ENCODE results near the gene RAB8A. TPM values are rescaled to one million over a fixed set of nuclear protein-coding genes. Genes with fewer than 3 reads are reported as not detected.
"Not testable (repeated sequence)": the region's sequence is repeated elsewhere in the genome, so short reads cannot be mapped to it uniquely, and the experiment has no call there.

Gene RAB8A
- total RNA-seq, 1 experiment from 2014 or later = 126 TPM

DNA sequence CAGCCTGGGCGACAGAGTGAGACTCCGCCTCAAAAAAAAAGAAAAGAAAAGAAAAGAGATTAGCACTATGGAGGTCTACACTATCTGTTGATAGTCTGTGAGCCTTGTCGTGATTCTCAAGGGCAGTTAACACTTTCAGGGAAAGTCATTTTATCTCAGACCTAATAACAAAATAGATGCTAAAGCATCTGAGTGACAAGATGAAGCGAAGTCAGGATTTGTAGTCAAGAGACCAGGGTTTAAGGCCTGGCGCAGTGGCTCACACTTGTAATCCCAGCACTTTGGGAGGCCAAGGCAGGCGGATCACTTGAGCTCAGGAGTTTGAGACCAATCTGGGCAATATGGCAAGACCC is 13.3 kb upstream of the RAB8A start:
- ChIA-PET CTCF (no interaction called here), POLR2A (ENCODE audit: low non-redundant PET) (interaction anchor here (0.6 kb wide), 1 partner anchor 58 kb away, joined by 10 read pairs; no protein-coding TSS in a partner anchor)
- H3K27ac ChIP-seq (ENCODE audit: low read depth, low read length, poor library complexity, severe bottlenecking) = no peak overlapping the region
- BruUV-seq (replicated peaks) = no TSS peak
- H3K9me3 ChIP-seq (ENCODE audit: low read depth, low read length, poor library complexity, severe bottlenecking) = no peaks in the 10 kb centered on the region
- no peaks in the 10 kb centered on the region for H3K4me1 ChIP-seq (ENCODE audit: insufficient read depth, low read length, poor library complexity, severe bottlenecking)
- H3K27me3 ChIP-seq (replicated peaks; ENCODE audit: insufficient read depth, low read depth, low read length, poor library complexity) = no peaks in the 10 kb centered on the region
- no peak for TF ChIP-seq EZH2 (IDR thresholded peaks at IDR 0.05; ENCODE audit: borderline replicate concordance, low read depth, low read length, poor library complexity, severe bottlenecking)
- TF ChIP-seq, protein P1, sequence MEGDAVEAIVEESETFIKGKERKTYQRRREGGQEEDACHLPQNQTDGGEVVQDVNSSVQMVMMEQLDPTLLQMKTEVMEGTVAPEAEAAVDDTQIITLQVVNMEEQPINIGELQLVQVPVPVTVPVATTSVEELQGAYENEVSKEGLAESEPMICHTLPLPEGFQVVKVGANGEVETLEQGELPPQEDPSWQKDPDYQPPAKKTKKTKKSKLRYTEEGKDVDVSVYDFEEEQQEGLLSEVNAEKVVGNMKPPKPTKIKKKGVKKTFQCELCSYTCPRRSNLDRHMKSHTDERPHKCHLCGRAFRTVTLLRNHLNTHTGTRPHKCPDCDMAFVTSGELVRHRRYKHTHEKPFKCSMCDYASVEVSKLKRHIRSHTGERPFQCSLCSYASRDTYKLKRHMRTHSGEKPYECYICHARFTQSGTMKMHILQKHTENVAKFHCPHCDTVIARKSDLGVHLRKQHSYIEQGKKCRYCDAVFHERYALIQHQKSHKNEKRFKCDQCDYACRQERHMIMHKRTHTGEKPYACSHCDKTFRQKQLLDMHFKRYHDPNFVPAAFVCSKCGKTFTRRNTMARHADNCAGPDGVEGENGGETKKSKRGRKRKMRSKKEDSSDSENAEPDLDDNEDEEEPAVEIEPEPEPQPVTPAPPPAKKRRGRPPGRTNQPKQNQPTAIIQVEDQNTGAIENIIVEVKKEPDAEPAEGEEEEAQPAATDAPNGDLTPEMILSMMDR (conservative IDR thresholded peaks at IDR 0.05; ENCODE audit: low read depth, low read length) = no peak
- no peak for DNase-seq (ENCODE audit: low spot score)
- intact Hi-C loops (cut with micrococcal nuclease; ENCODE audit: unreplicated experiment) = no loop called here
- peaks cover 87% of the 10 kb centered on the region for H3K36me3 ChIP-seq (ENCODE audit: insufficient read depth, low read length, poor library complexity, severe bottlenecking)
- no peak overlapping the region for H3K4me3 ChIP-seq (ENCODE audit: low read depth, low read length, poor library complexity, severe bottlenecking)

DNA sequence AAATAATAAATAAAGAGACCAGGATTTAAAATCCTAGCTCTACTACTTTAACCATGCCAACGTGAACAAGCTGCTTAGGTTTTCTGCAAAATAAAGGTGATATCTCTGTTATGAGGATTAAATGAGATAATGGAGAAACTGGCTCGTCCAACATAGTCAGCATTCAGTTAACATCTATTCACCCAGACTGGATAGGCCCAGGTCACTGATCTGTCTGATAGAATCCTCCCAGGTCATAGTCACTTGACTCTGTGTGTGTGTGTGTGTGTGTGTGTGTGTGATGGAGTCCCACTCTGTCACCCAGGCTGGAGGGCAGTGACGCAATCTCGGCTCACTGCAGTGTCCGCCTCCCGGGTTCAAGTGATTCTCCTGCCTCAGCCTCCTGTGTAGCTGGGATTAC is 12.9 kb upstream of the RAB8A start:
- Histone ChIP-seq H3K4me3 (ENCODE audit: low read depth, low read length, poor library complexity, severe bottlenecking) (no peak overlapping the region), H3K4me1 (ENCODE audit: insufficient read depth, low read length, poor library complexity, severe bottlenecking) (no peaks in the 10 kb centered on the region), H3K27ac (ENCODE audit: low read depth, low read length, poor library complexity, severe bottlenecking) (no peak overlapping the region), H3K9me3 (ENCODE audit: low read depth, low read length, poor library complexity, severe bottlenecking) (no peaks in the 10 kb centered on the region), H3K27me3 (replicated peaks; ENCODE audit: insufficient read depth, low read depth, low read length, poor library complexity) (no peaks in the 10 kb centered on the region), H3K36me3 (ENCODE audit: insufficient read depth, low read length, poor library complexity, severe bottlenecking) (peaks cover 85% of the 10 kb centered on the region)
- TF ChIP-seq, protein P1 (conservative IDR thresholded peaks at IDR 0.05; ENCODE audit: low read depth, low read length) = no peak
- TF ChIP-seq EZH2 (IDR thresholded peaks at IDR 0.05; ENCODE audit: borderline replicate concordance, low read depth, low read length, poor library complexity, severe bottlenecking) = no peak
- BruUV-seq (replicated peaks) = no TSS peak
- intact Hi-C loops (cut with micrococcal nuclease; ENCODE audit: unreplicated experiment) = no loop called here
- DNase-seq (ENCODE audit: low spot score) = no peak
- CTCF ChIA-PET = no interaction called here
- POLR2A ChIA-PET (ENCODE audit: low non-redundant PET) = no interaction called here

DNA sequence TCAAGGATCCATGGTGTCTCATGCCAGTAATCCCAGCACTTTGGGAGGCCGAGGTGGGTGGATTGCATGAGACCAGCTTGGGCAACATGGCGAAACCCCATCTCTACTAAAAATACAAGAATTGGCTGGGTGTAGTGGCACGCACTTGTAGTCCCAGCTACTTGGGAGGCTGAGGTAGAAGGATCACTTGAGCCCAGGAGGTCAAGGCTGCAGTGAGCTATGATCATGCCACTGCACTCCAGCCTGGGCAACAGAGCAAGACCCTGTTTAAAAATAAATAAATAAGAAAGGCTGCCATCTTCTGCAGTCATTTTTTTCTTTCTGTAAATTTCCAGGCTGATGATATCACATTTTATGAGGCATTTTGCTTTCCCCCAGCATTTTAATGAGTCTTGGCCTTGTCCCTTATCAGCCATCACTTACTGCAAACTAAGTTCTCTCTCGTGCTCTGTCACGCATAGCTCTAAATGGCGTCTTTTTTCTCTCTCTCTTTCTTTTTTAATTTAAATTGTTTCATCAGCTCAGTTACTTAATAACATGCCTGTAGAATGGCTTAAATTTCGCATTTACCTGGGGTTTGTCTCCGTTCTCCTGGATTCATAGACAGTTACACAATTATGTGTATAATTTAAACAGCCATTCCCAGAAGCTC is 12.2 kb upstream of the RAB8A start:
- H3K9me3 ChIP-seq (ENCODE audit: low read depth, low read length, poor library complexity, severe bottlenecking); H3K27ac ChIP-seq (ENCODE audit: low read depth, low read length, poor library complexity, severe bottlenecking); DNase-seq (ENCODE audit: low spot score); intact Hi-C loops (cut with micrococcal nuclease; ENCODE audit: unreplicated experiment); H3K27me3 ChIP-seq (replicated peaks; ENCODE audit: insufficient read depth, low read depth, low read length, poor library complexity); BruUV-seq (replicated peaks); CTCF ChIA-PET; H3K4me3 ChIP-seq (ENCODE audit: low read depth, low read length, poor library complexity, severe bottlenecking); H3K4me1 ChIP-seq (ENCODE audit: insufficient read depth, low read length, poor library complexity, severe bottlenecking): not testable (repeated sequence)
- H3K36me3 ChIP-seq (ENCODE audit: insufficient read depth, low read length, poor library complexity, severe bottlenecking) = peaks cover 79% of the 10 kb centered on the region
- POLR2A ChIA-PET (ENCODE audit: low non-redundant PET) = interaction anchor here (0.6 kb wide), 1 partner anchor 14 kb away, joined by 3 read pairs; no protein-coding TSS in a partner anchor

DNA sequence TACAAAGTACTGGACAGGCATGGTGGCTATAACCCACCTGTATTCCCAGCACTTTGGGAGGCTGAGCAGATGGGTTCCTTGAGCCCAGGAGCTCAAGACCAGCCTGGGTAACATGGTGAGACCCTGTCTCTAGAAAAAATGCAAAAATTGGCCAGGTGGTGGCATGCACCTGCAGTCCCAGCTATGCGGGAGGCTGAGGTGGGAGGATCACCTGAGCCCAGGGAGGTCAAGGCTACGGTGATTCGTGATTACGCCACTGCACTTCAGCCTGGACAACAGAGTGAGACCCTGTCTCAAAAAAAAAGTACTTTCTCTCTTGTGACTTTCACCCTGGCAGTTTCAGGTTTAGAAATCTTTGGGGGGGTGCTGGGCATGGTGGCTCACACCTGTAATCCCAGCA is 11.2 kb upstream of the RAB8A start:
- BruUV-seq (replicated peaks) = no TSS peak
- Histone ChIP-seq H3K4me1 (ENCODE audit: insufficient read depth, low read length, poor library complexity, severe bottlenecking) (no peaks in the 10 kb centered on the region), H3K27ac (ENCODE audit: low read depth, low read length, poor library complexity, severe bottlenecking) (no peak overlapping the region), H3K36me3 (ENCODE audit: insufficient read depth, low read length, poor library complexity, severe bottlenecking) (peaks cover 68% of the 10 kb centered on the region), H3K4me3 (ENCODE audit: low read depth, low read length, poor library complexity, severe bottlenecking) (no peak overlapping the region), H3K9me3 (ENCODE audit: low read depth, low read length, poor library complexity, severe bottlenecking) (no peaks in the 10 kb centered on the region), H3K27me3 (replicated peaks; ENCODE audit: insufficient read depth, low read depth, low read length, poor library complexity) (no peaks in the 10 kb centered on the region)
- no peak for DNase-seq (ENCODE audit: low spot score)
- ChIA-PET POLR2A (ENCODE audit: low non-redundant PET) (no interaction called here), CTCF (no interaction called here)
- intact Hi-C loops (cut with micrococcal nuclease; ENCODE audit: unreplicated experiment) = no loop called here
- no peak for TF ChIP-seq EZH2 (IDR thresholded peaks at IDR 0.05; ENCODE audit: borderline replicate concordance, low read depth, low read length, poor library complexity, severe bottlenecking)
- TF ChIP-seq, protein P1 (conservative IDR thresholded peaks at IDR 0.05; ENCODE audit: low read depth, low read length) = no peak

All from A673 (cell line).